GM19452 (cell line): ENCODE data around the gene SGCE.

ENCODE experiments used
- ATAC-seq: cut with Tn5 transposase; IDR thresholded peaks from one replicate; pipeline ENCODE4 v1.9.1; 2021; ENCODE audit not compliant: unreplicated experiment

SGCE gene

DNA sequence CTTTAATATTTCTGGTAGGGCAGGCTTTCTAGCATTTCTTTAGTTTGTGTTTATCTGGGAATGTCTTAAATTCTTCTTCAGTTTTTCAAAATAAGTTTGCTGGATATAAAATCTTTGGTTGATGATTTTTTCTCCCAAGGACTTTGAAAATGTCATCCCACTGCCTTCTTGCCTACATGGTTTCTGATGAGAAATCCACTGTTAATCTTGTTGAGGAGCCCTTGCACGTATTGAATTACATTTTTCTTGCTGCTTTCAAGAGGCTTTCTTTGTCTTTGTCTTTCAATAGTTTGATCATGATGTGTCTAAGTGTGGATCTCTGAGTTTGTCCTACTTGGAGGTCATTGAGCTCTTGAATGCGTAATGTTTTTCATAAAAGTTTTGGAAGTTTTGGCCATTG lies 80.3 kb downstream of the SGCE start:
- ATAC-seq = no peak

DNA sequence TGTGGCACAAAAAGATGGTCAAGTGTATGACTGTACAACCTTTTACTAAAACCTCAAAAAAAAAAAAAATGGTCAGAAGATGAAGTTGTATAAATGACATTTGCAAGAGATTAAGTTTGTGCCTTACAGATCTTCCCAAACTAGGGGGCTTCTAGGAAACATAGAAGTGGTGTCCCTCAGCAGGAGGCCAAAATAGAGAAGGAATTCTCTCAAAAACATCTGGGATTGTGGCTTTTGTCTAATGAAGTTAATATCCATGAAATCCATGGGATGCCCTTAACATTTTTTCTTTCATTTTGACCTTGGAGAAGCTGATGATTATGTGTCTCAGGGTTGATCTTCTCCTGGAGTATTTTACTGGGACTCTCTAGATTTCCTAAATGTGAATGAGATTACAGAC lies 84.1 kb downstream of the SGCE start:
- no peak for ATAC-seq

DNA sequence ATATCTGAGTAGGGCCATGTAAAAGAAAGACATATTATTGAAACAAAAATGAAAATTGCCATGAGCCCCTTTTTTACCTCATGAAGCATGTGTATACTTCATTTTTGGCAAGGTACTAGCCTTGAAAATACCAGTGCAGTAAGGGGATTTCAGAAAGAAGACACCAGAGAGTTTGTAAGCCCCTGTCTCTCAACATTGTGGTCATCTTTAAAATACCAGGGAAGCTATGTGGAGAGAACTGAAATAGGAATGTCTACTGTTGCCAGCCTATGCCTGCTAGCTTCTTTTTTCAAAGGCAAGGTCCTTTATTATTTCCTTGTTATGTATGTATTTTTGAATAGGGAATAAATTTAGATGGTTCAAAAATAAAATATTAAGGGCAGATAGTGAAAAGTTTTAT lies 88.5 kb downstream of the SGCE start:
- no peak for ATAC-seq

DNA sequence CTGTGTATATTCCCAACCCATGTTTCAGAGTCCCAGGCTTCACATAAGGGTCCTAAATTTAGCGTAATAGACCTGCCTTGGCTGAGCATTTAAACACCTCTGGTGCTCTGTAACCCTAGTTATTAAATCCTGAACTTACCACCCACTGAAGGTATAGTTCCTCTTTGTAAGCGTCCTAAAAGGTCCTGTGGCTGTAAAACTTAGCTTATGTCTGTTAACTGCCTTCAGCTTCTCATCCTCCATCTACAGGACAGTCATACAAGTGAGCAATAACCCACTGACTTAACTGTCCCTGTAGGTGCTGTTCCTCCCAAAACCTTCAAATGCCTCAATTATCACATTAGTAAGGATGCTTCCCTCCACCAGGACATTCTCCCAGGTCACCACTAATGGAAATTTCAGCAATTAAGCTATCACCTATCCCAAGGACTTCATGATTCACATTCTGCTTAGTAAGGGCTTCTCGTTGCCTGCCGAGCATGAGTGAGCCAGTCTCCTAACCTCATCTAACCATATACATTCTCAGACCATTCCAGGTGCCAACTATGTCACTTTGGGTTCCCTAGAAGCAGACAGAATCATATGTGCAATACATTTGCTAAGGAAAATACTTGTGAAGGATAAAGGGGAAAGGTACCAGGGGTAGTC lies 90.6 kb downstream of the SGCE start:
- no peak for ATAC-seq

DNA sequence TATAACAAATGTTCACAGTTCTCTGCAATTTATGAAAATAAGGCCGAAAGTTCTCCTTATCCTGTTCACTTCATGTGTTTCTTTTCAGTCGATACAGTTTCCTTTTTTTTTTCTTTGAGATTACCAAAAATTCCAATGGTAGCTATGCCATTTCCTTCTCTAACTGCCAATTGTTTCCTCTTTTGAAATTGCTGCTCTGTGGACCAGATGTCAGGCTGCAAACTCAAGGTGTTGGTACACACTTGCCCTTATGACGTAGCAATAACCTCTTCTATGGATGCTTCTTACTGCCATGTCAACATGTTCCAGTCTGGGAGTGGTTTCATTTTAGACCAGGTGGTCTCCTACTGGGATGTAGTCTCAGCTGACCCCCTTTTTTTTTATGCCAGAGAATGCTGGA lies 93.4 kb downstream of the SGCE start:
- ATAC-seq = no peak

DNA sequence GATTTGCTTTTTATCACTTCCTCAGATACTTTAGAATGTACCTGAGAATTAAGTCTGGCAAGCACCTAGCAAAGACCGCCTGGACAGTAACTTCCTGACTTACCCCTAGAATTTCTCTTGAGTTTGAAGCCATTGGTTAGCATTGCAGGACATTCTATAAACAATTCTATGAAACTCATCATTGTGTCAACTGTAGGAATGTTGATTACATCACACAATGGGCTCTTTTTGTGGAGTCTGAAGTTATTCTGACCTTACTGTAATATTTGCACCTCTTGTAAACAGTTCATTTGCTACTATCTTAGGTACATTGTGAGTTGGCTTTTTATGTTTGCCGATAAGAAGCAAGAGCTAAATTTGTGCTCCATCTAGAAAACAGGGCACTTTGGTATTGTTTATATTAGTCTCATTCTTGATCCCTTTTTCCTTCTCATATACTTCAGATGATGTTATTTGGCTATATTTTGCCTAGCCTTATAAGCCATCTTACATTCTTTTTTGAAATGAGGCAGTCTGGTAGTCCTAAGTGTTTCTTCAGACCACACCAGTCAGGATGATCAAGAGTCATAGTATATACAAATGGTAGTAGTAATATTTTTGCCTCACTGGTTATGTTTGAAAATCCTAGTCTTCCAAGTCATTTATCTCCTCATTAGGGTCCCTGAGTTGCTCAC lies 94.0 kb downstream of the SGCE start:
- no peak for ATAC-seq

DNA sequence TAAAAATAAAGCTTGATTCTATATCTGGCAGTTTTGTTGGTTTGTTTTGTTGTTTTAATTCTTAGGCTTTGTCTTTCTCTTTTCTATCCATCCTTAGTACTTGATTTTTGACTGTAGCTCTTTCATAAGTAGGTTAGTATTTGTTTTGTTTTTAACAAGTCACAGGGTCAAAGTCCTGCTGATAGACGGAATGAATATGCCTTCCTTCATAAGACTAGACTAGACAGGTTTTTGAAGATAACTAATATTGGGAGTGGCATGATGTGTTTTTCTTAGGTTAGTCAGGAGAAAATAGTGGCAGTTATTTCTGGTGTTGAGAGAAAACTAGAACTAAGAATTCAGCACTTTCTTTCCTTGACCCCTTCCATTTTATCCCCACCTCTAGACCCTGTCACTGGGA lies 96.0 kb downstream of the SGCE start:
- no peak for ATAC-seq

DNA sequence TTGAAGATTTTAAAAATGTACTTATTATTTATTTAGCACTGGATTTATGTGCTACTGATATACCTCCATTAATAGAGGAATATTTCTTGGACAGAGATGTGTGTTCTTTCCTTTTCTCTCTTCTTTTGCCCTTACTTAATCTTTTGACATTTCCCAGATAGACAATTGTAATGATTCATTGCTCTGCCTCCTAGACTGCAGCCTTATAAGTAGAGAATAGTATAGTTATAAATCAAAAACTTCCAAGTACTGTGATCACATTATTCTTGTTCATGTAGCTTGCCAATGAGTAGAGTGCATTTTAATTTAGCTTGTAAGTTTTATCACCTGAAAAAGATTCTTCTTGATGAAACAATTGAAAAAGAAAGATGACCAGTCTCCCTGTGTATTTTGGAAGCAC lies 98.7 kb downstream of the SGCE start:
- no peak for ATAC-seq

DNA sequence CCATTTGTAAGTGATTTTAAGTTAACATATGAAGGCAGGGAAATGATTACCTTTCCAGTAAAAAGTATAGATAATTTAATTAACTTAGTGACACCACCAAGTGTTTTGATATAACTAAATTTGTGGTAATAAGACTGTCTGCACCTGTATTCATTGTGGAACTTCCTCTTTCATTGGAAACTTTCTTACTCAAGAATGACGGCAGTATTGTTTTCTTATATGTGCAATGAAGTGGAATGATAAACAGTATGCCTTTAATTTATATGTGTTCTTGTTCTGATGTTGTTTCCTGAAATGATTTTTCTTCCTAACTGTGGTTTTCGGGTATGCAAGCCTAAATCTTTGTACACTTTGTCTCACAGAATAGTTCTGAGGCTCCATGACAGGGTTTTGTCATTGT lies 99.9 kb downstream of the SGCE start:
- ATAC-seq = peak; percentile 68

DNA sequence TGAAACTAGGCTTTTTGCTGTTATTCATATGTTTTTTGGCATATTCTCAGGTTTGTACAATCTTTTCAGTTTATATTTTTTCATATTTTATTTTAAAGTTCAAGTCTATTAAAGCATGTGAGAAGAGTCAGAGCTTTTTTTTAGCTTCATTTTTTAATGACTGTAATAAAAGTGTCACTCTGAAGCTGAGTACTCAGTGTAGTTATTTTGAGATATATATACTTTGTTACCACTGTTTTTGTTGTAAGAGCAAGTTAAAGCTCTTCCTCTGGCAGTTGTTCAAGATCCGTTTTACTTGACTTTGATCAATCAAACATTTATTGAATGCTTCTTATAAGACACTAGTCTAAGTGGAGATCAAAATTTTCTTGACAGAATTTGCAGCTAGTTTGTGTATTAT lies 108.8 kb downstream of the SGCE start:
- ATAC-seq = no peak

DNA sequence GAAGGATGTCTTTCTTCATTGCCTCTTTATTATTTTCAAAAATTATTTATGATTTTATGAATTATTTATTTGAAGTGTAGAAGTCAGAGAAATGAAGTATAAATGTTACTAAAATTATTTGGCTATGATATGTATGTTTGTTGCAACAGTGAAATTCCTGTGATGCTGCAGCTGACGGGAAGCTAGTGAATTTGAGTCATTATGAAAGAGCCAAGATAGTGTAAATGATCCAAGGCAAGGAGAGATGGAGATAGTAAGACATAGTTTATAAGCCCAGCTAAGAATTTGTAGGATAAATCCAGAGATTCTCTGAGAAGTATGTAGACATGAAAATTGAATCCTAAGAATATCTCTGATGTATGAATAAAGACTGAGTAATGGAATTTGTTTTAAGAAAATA lies 115.5 kb downstream of the SGCE start:
- no peak for ATAC-seq
